LHCN-M2 (cell line): ENCODE data around the gene KIF4A. TPM values are rescaled to one million over a fixed set of nuclear protein-coding genes. Genes with fewer than 3 reads are reported as not detected.
"Not testable (repeated sequence)": the region's sequence is repeated elsewhere in the genome, so short reads cannot be mapped to it uniquely, and the experiment has no call there.

Experiments used
- DNase-seq: peaks from one replicate; pipeline ENCODE4 v3.0.0-alpha.2; 2012; ENCODE audit warnings: low read depth
- total RNA-seq: library from RNA; depleted of rRNA; stranded (reverse); fragments of >200 nt; gene quantifications from 2 replicates; pipeline ENCODE4 v1.2.3, GENCODE V29; 2014

The KIF4A gene
- total RNA-seq, 1 experiment from 2014 or later = 42.1 TPM

DNA sequence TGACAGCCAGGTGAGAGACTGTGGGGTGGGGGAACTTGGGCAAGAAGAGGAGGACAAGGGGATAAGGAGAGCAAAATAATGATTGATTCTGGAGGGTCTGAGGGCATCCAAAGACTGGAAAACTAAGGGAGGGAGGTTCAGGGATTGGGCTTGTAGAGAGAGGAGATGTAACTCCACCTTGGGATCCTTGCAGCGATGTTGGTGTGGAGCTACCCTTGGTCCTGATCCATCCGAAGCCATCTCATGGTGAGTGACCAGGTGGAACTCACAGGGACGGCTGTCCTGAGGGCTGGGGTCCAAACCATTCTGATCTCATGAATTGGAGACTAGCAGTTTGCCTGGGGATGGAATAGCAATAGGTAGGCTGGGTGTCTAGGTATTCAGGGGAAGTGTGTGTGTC lies 9.3 kb upstream of the KIF4A start:
- DNase-seq = no peak

DNA sequence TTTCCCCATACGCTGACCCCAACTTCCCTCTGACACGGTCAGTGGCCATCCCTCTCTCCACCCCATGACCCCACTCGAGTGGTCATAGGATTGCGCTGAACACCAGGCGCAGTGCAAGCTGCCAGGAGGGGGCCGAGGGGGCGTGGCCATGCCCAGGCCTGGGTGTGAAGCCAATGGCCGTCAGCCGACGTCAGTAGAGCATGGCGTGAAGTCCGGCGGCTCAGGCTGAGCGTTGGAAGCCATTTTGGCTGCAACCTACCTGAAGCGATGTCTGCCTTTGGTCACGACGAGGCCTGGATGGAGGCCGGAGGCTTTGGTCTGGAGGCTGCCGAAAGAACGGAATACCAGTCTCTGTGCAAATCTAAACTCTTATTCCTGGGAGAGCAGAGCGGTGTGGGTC lies 8.0 kb upstream of the KIF4A start, which contains the start of gene RAB41:
Gene RAB41, plus strand, starts transcription at position 222 of the 400 bp plus-strand sequence. Its CDS starts 46 bp downstream, at position 268.
- no peak for DNase-seq

DNA sequence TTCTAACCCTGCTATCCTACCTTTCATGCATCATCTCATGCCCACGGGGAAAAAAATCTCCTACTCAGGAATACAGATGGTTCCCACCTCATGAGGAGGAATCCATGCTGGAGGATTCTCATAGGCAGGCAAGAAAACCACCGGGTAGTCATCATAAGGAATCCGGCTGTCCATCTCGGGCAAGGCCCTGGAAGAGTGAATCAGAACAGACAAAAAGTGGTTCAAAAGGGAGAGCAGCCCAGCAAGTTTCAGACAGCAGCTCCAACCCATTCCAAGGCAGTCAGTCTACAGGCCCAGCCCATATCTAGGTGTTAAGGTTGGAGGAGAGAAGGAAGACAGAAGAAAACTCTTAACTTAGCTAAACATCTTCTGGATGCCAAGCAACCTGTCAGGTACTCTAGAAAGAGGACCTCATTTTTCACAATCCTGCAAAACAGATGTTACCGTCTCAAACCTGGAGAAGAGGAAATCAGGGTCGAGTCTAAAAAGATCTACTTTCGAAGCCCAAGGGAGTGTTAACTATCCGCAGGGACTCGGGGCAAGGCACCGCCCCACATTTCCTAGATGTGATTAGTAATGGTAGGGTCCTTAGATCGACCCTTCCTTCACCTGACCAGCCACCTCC lies 624 bp upstream of the KIF4A start:
- no peak for DNase-seq

DNA sequence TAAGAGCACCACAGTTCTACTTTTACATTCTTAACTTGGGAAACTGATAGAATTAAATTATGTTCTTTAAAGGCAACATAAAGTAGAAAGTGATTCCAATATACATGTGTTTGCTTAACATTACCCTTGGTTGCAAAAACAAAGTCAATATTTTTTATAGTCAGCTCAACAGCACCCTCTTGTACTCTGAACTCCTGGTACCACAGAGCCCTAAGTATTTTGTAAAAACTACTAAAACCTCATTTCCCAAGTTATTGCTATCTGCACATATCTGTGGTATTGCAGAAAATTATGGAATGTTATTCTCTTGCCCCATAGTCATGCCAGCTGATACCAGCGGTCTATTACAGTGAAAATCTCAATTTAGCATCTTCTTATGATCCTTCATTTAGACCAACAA lies 2.9 kb downstream of the KIF4A start:
- DNase-seq = peak; percentile 46

DNA sequence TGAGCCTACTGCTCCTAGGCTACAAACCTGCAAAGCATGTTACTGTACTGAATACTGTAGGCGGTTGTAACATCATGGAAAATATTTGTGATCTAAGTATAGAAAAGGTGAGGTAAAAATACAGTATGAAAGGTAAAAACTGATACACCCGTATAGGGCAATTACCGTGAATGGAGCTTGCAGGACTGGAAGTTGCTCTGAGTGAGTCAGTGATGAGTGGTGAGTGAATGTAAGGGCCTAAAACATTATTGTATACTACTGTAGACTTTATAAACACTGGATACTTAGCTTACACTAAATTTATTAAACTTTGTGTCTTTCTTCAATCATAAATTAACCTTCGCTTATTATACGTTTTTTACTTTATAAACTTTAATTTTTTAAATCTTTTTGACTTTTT lies 3.7 kb downstream of the KIF4A start:
- DNase-seq = no peak

DNA sequence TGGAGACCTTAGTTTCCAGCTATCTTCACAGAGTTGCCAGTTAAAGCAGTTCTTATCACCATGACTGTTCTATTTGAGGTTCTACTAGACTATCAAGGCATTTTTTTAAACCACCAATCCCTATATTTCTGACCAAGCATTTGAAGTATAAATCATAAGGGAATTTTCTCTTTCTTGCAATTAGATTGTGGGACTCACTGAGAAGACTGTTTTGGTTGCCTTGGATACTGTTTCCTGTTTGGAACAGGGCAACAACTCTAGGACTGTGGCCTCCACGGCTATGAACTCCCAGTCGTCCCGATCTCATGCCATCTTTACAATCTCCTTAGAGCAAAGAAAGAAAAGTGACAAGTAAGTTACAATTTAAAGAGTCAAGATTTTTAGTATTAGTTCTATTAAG lies 11.8 kb downstream of the KIF4A start:
- DNase-seq = peak; percentile 5

DNA sequence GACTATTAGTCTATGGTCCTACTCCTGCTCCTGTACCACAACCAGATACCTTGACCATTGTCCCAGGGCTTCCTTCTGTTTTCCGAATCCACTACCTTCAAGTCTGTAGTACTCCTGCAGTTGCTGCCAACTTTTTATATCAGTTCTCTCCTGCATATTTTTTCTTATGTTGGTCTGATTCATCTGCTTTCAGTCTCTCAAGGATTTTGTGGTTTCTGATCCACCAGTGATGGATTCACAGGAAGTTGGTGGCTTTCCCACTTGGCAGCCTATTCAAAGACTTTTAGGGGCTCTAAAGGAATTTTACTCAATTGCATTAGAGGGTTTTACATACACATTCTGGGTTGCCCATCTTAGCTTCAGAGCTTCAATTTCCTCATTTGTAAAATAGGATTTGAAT lies 23.6 kb downstream of the KIF4A start:
- peak; percentile 56 for DNase-seq

DNA sequence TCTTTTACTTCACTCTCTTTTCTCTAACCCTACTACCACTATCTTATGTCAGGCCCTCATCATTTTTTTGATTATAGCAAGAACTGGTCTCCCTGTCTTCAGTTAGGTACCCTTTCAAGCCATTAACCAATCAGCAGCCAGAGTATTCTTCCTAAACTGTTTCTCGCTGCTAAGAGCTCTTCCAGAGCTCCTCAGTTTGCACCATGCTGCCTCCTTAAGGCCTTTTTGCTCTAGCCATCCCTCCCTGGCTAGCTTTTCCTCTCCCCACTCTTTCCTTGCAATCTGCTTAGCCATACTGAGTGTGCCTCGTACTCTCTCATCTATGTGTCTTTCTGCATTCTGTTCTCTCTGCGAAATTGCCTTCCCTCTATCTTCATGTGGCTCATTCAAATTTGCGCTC lies 32.9 kb downstream of the KIF4A start:
- DNase-seq = no peak

DNA sequence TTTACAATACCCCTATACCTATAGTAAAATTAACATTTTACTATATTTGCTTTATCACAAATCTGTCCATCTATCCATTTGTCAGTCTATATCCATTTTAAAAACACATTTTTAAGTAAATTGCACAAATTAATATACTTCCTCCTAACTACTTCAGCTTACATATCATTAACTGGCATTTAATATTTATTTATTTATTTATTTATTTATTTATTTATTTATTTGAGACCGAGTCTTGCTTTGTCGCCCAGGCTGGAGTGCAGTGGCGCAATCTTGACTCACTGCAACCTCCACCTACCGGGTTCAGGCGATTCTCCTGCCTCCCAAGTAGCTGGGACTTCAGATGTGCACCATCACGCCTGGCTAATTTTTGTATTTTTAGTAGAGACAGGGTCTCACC lies 33.7 kb downstream of the KIF4A start:
- DNase-seq = not testable (repeated sequence)

DNA sequence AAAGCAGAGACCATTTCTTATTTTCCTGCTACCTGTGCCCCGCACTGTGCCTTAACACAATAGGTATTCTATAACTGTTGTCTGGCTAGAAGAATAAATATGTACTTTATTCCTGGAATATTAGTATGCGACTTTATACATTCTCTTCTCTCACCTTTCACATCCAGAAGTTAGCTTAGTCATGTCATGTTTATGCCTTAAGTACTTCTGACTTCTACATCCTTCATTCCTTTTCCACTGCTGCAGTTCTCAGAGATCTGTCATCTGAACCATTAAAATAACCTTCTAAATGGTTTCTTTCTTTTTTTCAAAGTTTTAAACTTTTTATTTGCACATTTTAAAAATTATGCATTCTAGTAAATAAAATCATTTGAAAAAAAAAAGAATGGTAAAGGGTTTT lies 34.4 kb downstream of the KIF4A start:
- no peak for DNase-seq

DNA sequence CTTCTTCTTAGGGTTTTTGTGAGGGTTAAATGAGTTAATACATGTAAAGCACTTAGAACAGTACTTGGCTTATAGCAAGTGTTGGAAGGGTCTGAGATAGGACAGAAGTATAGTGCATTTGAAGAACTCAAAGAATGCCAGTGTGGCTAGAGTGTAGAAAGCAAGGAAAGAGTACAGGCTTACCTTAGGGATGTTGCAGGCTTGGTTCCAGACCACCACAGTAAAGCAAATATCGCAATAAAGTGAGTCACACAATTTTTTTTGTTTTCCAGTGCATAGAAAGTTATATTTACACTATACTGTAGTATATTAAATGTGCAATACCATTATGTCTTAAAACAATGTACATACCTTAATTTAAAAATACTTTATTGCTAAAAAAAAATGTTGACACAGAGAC lies 41.3 kb downstream of the KIF4A start:
- no peak for DNase-seq

DNA sequence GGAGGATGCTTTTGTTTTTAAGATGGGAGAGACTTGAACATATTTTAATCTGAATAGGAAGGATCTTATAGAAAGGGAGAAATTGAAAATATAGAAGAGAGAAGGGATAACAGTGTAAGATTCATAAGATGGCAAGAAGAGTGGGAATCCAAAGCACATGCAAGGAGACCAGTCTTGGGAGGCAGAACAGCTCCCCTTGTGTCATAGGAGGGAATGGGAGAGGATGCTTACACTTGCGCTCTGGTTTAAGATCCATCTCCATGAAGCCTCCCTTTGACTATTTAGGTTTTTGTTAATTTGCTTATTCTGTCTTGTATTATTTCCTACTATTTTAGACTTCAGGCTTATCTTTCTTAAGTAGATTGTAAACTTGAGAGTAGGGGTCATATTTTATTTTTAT lies 42.7 kb downstream of the KIF4A start:
- DNase-seq = no peak

DNA sequence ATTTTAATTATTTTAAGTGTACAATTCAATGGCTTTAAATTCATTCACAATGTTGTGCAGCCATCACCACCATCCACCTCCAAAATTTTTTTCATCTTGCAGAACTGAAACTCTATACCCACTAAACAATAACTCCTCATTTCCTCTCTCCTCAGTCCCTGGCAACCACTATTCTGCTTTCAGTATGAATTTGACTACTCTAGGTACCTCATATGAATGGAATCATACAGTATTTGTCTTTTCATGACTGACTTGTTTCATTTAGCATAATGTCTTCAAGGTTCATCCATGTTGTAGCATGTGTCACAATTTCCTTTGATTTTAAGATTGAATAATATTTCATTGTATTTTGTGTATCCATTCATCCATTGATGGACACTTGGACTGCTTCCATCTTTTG lies 46.9 kb downstream of the KIF4A start:
- DNase-seq = no peak

DNA sequence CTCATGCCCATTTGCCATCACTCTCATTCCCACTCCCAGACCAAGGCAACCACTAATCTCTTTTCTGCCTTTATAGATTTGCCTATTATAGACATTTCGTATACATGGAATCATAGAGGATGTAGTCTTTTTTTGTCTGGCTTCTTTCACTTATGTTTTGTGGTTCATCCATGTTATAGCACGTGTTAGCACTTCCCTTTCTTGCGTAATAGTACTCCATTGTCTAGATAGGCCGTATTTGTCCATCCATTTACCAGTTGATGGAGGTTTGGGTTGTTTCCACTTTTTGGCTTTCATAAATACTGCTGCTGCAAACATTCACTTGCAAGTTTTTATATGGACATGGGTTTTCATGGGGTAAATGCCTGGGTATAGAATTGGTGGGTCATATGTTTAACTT lies 48.4 kb downstream of the KIF4A start:
- no peak for DNase-seq

DNA sequence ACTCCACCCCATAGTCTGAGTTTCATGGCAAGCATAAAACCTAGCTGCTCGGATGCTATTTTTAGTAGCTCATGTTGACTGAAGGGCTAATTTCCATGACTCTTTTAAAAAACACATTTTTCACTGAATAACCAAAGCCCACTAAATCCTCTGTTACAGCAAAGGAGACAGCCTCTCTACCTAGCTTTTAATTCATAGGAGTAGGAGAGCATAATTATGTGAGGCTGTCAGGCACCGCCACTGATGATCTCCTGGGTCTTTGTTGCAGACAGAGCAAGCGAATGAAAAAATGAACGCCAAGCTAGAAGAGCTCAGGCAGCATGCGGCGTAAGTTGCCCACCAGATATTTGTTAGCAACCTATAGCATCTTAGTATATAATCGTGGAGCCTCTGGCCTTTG lies 53.5 kb downstream of the KIF4A start:
- no peak for DNase-seq

DNA sequence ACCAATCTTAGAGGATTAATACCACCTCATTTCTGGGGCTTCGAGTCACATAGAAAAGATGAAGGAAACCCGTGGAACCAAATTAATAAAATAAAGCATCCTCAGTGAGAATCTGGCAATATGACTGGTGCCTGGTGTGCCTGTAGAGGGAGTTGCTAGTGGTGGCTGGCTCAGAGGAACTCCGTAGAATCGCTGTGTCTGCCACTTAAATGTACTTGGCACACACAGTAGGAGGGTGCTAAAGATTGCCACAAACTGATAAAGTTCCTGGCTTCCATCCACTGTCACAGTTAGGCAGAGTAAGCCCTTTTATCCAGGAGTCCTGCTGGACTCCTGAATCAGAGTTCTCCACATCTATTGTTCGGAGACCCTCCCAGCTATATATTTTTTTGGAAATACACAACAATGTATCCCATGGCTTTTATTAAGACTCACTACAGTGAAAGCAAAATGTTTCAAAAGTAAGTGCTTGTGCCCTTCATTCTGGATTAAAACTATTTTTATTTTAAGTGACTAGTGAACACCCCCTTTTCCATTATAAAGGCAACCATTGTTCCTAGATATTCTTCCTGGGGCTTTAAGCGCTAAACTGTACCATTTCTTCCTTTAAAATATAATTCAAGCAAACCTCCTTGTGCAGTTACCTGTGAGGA lies 56.6 kb downstream of the KIF4A start:
- DNase-seq = no peak

DNA sequence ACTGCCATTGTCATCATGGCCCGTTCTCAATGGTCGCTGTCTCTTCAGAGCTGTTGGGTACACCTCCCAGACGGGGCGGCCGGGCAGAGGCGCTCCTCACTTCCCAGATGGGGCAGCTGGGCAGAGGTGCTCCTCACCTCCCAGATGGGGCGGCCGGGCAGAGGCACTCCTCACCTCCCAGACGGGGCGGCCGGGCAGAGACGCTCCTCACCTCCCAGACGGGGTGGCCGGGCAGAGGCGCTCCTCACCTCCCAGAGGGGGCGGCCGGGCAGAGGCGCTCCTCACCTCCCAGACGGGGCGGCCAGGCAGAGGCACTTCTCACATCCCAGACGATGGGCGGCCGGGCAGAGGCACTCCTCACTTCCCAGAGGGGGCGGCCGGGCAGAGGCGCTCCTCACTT lies 58.9 kb downstream of the KIF4A start:
- not testable (repeated sequence) for DNase-seq

DNA sequence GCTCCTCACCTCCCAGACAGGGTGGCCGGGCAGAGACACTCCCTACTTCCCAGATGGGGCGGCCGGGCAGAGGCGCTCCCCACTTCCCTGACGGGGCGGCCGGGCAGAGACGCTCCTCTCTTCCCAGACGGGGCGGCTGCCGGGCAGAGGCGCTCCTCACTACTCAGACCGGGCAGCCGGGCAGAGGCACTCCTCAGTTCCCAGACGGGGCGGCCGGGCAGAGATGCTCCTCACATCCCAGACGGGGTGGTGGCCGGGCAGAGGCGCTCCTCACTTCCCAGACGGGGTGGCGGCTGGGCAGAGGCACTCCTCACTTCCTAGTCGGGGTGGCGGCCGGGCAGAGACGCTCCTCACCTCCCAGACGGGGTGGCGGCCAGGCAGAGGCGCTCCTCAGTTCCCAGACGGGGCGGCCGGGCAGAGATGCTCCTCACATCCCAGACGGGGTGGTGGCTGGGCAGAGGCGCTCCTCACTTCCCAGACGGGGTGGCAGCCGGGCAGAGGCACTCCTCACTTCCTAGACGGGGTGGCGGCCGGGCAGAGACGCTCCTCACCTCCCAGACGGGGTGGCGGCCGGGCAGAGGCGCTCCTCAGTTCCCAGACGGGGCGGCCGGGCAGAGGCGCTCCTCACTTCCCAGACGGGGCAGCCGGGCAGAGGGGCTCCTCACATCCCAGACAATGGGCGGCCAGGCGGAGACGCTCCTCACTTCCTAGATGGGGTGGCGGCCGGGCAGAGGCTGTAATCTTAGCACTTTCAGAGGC lies 59.6 kb downstream of the KIF4A start:
- DNase-seq = not testable (repeated sequence)

DNA sequence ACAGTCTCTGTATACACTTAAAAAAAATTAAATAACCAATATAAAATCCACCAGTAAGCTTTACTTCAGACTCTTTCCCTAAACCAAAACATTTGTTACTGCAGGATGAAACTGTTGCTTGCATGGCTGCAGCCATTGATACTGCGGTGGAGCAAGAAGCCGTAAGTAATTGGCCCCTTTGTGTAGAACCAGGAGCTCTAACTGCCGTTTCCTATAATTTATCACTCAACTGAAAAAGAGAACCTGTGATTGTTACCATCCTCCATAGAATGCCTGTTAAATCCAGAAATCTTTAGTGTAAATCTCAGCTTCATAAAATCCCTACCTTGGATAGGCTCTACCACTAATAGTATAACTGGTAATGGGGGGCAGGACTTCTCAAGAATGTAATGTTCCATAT lies 62.6 kb downstream of the KIF4A start:
- no peak for DNase-seq

DNA sequence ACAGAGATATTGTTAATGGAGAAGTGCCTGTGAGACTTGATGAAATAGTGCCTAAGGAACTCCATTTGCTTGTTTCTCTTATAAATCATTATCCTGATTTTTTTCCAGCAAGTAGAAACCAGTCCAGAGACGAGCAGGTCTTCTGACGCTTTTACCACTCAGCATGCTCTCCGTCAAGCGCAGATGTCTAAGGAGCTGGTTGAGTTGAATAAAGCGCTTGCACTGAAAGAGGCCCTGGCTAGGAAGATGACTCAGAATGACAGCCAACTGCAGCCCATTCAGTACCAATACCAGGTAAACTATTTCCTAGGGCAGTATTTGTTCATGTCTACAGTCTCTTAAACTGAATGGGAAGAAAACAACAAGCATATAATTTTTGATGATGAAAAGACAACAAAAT lies 63.6 kb downstream of the KIF4A start:
- DNase-seq = no peak

DNA sequence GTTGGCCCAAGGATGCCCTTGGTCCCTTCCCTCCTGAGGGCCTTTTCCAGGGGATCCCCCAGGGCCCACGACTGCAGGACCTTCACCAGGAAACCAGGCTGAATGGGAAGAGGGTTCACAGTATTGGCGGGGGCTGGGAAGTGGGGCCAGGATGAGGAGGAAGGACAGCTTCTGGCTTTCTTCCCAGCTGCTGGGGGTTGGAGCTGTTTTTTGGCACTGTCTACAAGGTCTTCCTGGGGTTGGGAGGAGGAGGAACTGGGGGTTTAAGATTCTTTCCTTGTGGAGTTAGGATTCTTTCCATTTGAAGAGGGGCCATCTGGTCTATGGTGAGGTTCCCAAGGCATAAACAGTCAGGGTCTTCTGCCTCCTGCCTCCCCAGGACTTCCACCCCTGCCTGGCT lies 64.8 kb downstream of the KIF4A start:
- DNase-seq = no peak

DNA sequence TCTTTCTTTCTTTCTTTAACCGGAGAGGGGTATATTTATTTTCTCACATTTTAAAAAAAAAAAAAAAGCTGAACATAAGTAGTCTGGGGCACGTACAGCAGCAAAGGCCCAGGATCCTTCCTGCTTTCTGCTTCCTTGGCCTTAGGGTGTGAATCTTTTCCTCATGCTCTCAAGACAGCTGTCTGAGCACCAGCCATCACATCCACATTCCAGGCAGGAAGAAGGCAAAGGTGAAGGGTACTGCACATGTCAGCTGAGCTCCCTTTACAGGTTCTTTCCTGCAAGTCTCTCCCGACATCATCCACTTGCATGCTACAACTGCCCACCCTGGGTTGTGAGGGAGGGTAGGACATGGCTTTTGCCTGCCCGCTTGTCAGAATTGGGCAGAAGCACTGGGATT lies 69.6 kb downstream of the KIF4A start:
- no peak for DNase-seq

DNA sequence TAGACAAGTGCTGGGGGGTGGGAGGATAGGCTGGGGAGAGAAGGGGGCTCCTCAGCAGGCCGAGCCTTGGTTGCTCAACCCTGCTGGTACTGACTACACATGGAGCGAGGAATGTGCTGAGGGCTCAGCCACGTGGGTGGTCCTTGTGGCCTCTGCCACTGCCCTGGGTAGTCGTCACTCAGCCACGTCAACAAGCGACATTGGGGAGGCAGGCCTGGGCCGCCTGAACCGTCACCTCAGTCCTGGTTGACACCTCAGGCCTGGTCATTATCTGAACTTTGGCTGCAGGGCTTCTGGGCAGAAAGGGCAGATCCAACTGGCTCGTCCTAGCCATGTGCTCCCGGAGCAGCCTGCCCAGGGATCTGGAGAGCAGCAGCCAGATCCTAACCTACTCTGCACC lies 70.5 kb downstream of the KIF4A start:
- DNase-seq = no peak
